ENCODE results near the gene PRKCH. TPM values are rescaled to one million over a fixed set of nuclear protein-coding genes. Genes with fewer than 3 reads are reported as not detected.

Gene PRKCH
- total RNA-seq, 1 donor from 2014 or later = 8.4 TPM

- no peaks in the 10 kb centered on the region for H3K36me3 ChIP-seq (ENCODE audit: control insufficient read depth, insufficient read depth, low read length)
- no peaks in the 10 kb centered on the region for H3K27me3 ChIP-seq (ENCODE audit: control insufficient read depth, insufficient read depth, low read length)
- H3K4me3 ChIP-seq (ENCODE audit: low read depth, low read length) = no peak overlapping the region
- DNase-seq (ENCODE audit: low read depth) = no peak
- TF ChIP-seq CTCF (IDR thresholded peaks at IDR 0.05; ENCODE audit: insufficient read depth, low read length, poor library complexity, severe bottlenecking) = no peak
Measured at GRCh38 chr14:61388976-61389576, 67.7 kb downstream of the PRKCH start.

- DNase-seq (ENCODE audit: low read depth) = no peak
- no peaks in the 10 kb centered on the region for H3K36me3 ChIP-seq (ENCODE audit: control insufficient read depth, insufficient read depth, low read length)
- H3K4me3 ChIP-seq (ENCODE audit: low read depth, low read length) = no peak overlapping the region
- TF ChIP-seq CTCF (IDR thresholded peaks at IDR 0.05; ENCODE audit: insufficient read depth, low read length, poor library complexity, severe bottlenecking) = no peak
- no peaks in the 10 kb centered on the region for H3K27me3 ChIP-seq (ENCODE audit: control insufficient read depth, insufficient read depth, low read length)
Measured at GRCh38 chr14:61391119-61391518, 69.7 kb downstream of the PRKCH start.

GRCh38 chr14:61392297-61392696, 70.9 kb downstream of the PRKCH start:
- Histone ChIP-seq H3K27me3 (ENCODE audit: control insufficient read depth, insufficient read depth, low read length) (no peaks in the 10 kb centered on the region), H3K4me3 (ENCODE audit: low read depth, low read length) (no peak overlapping the region), H3K36me3 (ENCODE audit: control insufficient read depth, insufficient read depth, low read length) (no peaks in the 10 kb centered on the region)
- DNase-seq (ENCODE audit: low read depth) = no peak
- TF ChIP-seq CTCF (IDR thresholded peaks at IDR 0.05; ENCODE audit: insufficient read depth, low read length, poor library complexity, severe bottlenecking) = no peak

GRCh38 chr14:61394542-61394941, 73.2 kb downstream of the PRKCH start:
- TF ChIP-seq CTCF (IDR thresholded peaks at IDR 0.05; ENCODE audit: insufficient read depth, low read length, poor library complexity, severe bottlenecking) = no peak
- Histone ChIP-seq H3K4me3 (ENCODE audit: low read depth, low read length) (no peak overlapping the region), H3K27me3 (ENCODE audit: control insufficient read depth, insufficient read depth, low read length) (no peaks in the 10 kb centered on the region), H3K36me3 (ENCODE audit: control insufficient read depth, insufficient read depth, low read length) (no peaks in the 10 kb centered on the region)
- DNase-seq (ENCODE audit: low read depth) = no peak

- H3K27me3 ChIP-seq (ENCODE audit: control insufficient read depth, insufficient read depth, low read length) = no peaks in the 10 kb centered on the region
- no peak for TF ChIP-seq CTCF (IDR thresholded peaks at IDR 0.05; ENCODE audit: insufficient read depth, low read length, poor library complexity, severe bottlenecking)
- no peak for DNase-seq (ENCODE audit: low read depth)
- no peak overlapping the region for H3K4me3 ChIP-seq (ENCODE audit: low read depth, low read length)
- H3K36me3 ChIP-seq (ENCODE audit: control insufficient read depth, insufficient read depth, low read length) = no peaks in the 10 kb centered on the region
Measured at GRCh38 chr14:61395115-61395725, 73.8 kb downstream of the PRKCH start.

GRCh38 chr14:61396279-61396678, 74.9 kb downstream of the PRKCH start:
- DNase-seq (ENCODE audit: low read depth) = no peak
- TF ChIP-seq CTCF (IDR thresholded peaks at IDR 0.05; ENCODE audit: insufficient read depth, low read length, poor library complexity, severe bottlenecking) = no peak
- no peak overlapping the region for H3K4me3 ChIP-seq (ENCODE audit: low read depth, low read length)
- no peaks in the 10 kb centered on the region for H3K27me3 ChIP-seq (ENCODE audit: control insufficient read depth, insufficient read depth, low read length)
- H3K36me3 ChIP-seq (ENCODE audit: control insufficient read depth, insufficient read depth, low read length) = no peaks in the 10 kb centered on the region
